Mucosa of rectum (tissue), 2 donors: ENCODE results near the gene GDPD5.

Source experiments
- H3K27ac ChIP-seq, 2 donors: one replicate each; pipeline ENCODE4 v1.7.0; 2013; ENCODE audit warnings: inconsistent platforms in 2 of 2, low read depth in 2 of 2, low read length in 2 of 2
- H3K27me3 ChIP-seq, 2 donors: one replicate each; pipeline ENCODE4 v1.7.0; 2013; ENCODE audit warnings: low read length in 2 of 2; ENCODE audit not compliant: control insufficient read depth in 2 of 2, insufficient read depth in 2 of 2
- H3K36me3 ChIP-seq, 2 donors: one replicate each; pipeline ENCODE4 v1.7.0; 2013; ENCODE audit warnings: low read length in 2 of 2; ENCODE audit not compliant: control insufficient read depth in 2 of 2, insufficient read depth in 2 of 2
- H3K4me1 ChIP-seq, 2 donors: one replicate each; pipeline ENCODE4 v1.7.0; 2013; ENCODE audit warnings: low read length in 2 of 2, mild to moderate bottlenecking in 1 of 2; ENCODE audit not compliant: control insufficient read depth in 2 of 2, insufficient read depth in 2 of 2
- H3K4me3 ChIP-seq, 2 donors: one replicate each; pipeline ENCODE4 v1.7.0; 2013; ENCODE audit warnings: low read length in 2 of 2
- H3K9ac ChIP-seq, 2 donors: one replicate each; pipeline ENCODE4 v1.7.0; 2013; ENCODE audit warnings: low read length in 2 of 2, low read depth in 1 of 2, mild to moderate bottlenecking in 1 of 2
- H3K9me3 ChIP-seq, 2 donors: one replicate each; pipeline ENCODE4 v1.7.0; 2013; ENCODE audit warnings: low read length in 2 of 2; ENCODE audit not compliant: control insufficient read depth in 2 of 2
- donor health status: healthy.
- donor health status: Normal muscosa, but diverticular disease.

The GDPD5 gene

GRCh38 chr11:75514596-75514995 is 11.1 kb downstream of the GDPD5 start:
- Histone ChIP-seq H3K27ac (no peak overlapping the region), H3K9ac (no peak overlapping the region), H3K4me1 (peaks cover 0 to 2% of the 10 kb centered on the region in 2 donors), H3K9me3 (no peaks in the 10 kb centered on the region), H3K27me3 (no peaks in the 10 kb centered on the region), H3K4me3 (no peak overlapping the region), H3K36me3 (no peaks in the 10 kb centered on the region)

GRCh38 chr11:75513250-75513649 is 12.5 kb downstream of the GDPD5 start:
- Histone ChIP-seq H3K4me3 (no peak overlapping the region), H3K9me3 (no peaks in the 10 kb centered on the region), H3K4me1 (peaks cover 2% of the 10 kb centered on the region in 2 donors), H3K36me3 (no peaks in the 10 kb centered on the region), H3K27me3 (no peaks in the 10 kb centered on the region), H3K27ac (no peak overlapping the region), H3K9ac (no peak overlapping the region)

GRCh38 chr11:75510723-75511019 is 15.1 kb downstream of the GDPD5 start:
- H3K36me3 ChIP-seq, result no peaks in the 10 kb centered on the region
- H3K9ac ChIP-seq, result no peak overlapping the region
- no peak overlapping the region for H3K4me3 ChIP-seq
- H3K27me3 ChIP-seq, result no peaks in the 10 kb centered on the region
- H3K9me3 ChIP-seq, result no peaks in the 10 kb centered on the region
- H3K4me1 ChIP-seq, result peaks cover 0 to 8% of the 10 kb centered on the region in 2 donors
- H3K27ac ChIP-seq, result no peak overlapping the region

GRCh38 chr11:75510004-75510722 is 15.6 kb downstream of the GDPD5 start:
- H3K4me1 ChIP-seq, result peaks cover 0 to 8% of the 10 kb centered on the region in 2 donors
- H3K27me3 ChIP-seq, result no peaks in the 10 kb centered on the region
- no peak overlapping the region for H3K9ac ChIP-seq
- H3K27ac ChIP-seq, result no peak overlapping the region
- H3K4me3 ChIP-seq, result no peak overlapping the region
- H3K36me3 ChIP-seq, result no peaks in the 10 kb centered on the region
- H3K9me3 ChIP-seq, result no peaks in the 10 kb centered on the region

- Histone ChIP-seq H3K4me3 (no peak overlapping the region), H3K27me3 (no peaks in the 10 kb centered on the region), H3K9me3 (no peaks in the 10 kb centered on the region), H3K27ac (no peak overlapping the region), H3K36me3 (no peaks in the 10 kb centered on the region), H3K9ac (no peak overlapping the region), H3K4me1 (peaks cover 0 to 8% of the 10 kb centered on the region in 2 donors)
Measured at GRCh38 chr11:75509020-75509720, 16.6 kb downstream of the GDPD5 start.

GRCh38 chr11:75508051-75508561 is 17.6 kb downstream of the GDPD5 start:
- Histone ChIP-seq H3K4me3 (no peak overlapping the region), H3K9ac (no peak overlapping the region), H3K36me3 (no peaks in the 10 kb centered on the region), H3K27ac (no peak overlapping the region), H3K4me1 (peaks cover 0 to 8% of the 10 kb centered on the region in 2 donors), H3K9me3 (no peaks in the 10 kb centered on the region), H3K27me3 (no peaks in the 10 kb centered on the region)

- no peak overlapping the region for H3K27ac ChIP-seq
- H3K9me3 ChIP-seq, result no peaks in the 10 kb centered on the region
- H3K27me3 ChIP-seq, result no peaks in the 10 kb centered on the region
- no peak overlapping the region for H3K4me3 ChIP-seq
- no peaks in the 10 kb centered on the region for H3K36me3 ChIP-seq
- H3K9ac ChIP-seq, result no peak overlapping the region
- peaks cover 0 to 8% of the 10 kb centered on the region in 2 donors for H3K4me1 ChIP-seq
Measured at GRCh38 chr11:75507571-75507970, 18.2 kb downstream of the GDPD5 start.

GRCh38 chr11:75506827-75507226 is 18.9 kb downstream of the GDPD5 start:
- Histone ChIP-seq H3K4me3 (no peak overlapping the region), H3K36me3 (no peaks in the 10 kb centered on the region), H3K9ac (no peak overlapping the region), H3K4me1 (peaks cover 0 to 8% of the 10 kb centered on the region in 2 donors), H3K27ac (no peak overlapping the region), H3K27me3 (no peaks in the 10 kb centered on the region), H3K9me3 (no peaks in the 10 kb centered on the region)

GRCh38 chr11:75505916-75506692 is 19.6 kb downstream of the GDPD5 start:
- H3K4me1 ChIP-seq, result peaks cover 0 to 8% of the 10 kb centered on the region in 2 donors
- no peaks in the 10 kb centered on the region for H3K9me3 ChIP-seq
- H3K36me3 ChIP-seq, result no peaks in the 10 kb centered on the region
- no peak overlapping the region for H3K9ac ChIP-seq
- no peaks in the 10 kb centered on the region for H3K27me3 ChIP-seq
- no peak overlapping the region for H3K27ac ChIP-seq
- H3K4me3 ChIP-seq, result no peak overlapping the region

GRCh38 chr11:75504501-75504900 is 21.2 kb downstream of the GDPD5 start:
- H3K27me3 ChIP-seq, result no peaks in the 10 kb centered on the region
- H3K9me3 ChIP-seq, result no peaks in the 10 kb centered on the region
- H3K27ac ChIP-seq, result no peak overlapping the region
- no peaks in the 10 kb centered on the region for H3K36me3 ChIP-seq
- peaks cover 4 to 11% of the 10 kb centered on the region in 2 donors for H3K4me1 ChIP-seq
- H3K4me3 ChIP-seq, result no peak overlapping the region
- H3K9ac ChIP-seq, result no peak overlapping the region
